Measurements from ENCODE around the gene GFM1.

The GFM1 gene

DNA sequence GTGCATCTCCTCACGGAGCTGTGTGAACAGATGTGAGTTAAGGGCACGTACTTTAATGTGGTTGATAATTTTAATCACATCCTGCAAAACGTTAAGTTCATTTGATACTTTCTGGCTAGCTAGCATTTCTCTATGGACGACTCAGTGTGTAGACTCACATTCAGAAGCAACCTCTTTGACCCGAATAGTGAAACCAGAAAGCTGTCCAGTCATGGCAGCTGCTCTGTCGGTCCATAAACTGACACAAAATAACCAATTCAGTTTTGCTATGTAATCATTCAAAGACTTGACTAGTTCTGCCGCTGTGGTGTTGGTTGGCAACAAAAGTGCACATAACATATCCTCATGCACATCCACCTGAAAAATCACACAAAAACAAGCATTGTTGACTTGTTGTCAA is 3.7 kb upstream of the GFM1 start:
- ChIA-PET CTCF (no interaction called here), POLR2A (ENCODE audit: low non-redundant PET) (no interaction called here)
- no peak overlapping the region for H3K27ac ChIP-seq
- DNase-seq (ENCODE audit: low spot score), result no peak
- TF ChIP-seq, protein P1, sequence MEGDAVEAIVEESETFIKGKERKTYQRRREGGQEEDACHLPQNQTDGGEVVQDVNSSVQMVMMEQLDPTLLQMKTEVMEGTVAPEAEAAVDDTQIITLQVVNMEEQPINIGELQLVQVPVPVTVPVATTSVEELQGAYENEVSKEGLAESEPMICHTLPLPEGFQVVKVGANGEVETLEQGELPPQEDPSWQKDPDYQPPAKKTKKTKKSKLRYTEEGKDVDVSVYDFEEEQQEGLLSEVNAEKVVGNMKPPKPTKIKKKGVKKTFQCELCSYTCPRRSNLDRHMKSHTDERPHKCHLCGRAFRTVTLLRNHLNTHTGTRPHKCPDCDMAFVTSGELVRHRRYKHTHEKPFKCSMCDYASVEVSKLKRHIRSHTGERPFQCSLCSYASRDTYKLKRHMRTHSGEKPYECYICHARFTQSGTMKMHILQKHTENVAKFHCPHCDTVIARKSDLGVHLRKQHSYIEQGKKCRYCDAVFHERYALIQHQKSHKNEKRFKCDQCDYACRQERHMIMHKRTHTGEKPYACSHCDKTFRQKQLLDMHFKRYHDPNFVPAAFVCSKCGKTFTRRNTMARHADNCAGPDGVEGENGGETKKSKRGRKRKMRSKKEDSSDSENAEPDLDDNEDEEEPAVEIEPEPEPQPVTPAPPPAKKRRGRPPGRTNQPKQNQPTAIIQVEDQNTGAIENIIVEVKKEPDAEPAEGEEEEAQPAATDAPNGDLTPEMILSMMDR (conservative IDR thresholded peaks at IDR 0.05; ENCODE audit: low read depth), result no peak

GRCh38 chr3:158642005-158642404 is 2.3 kb upstream of the GFM1 start:
- no peak overlapping the region for H3K27ac ChIP-seq
- DNase-seq (ENCODE audit: low spot score), result no peak
- ChIA-PET POLR2A (ENCODE audit: low non-redundant PET) (no interaction called here), CTCF (interaction anchor here (0.7 kb wide), 1 partner anchor 241 kb away, joined by 3 read pairs; no protein-coding TSS in a partner anchor)
- TF ChIP-seq, protein P1 (conservative IDR thresholded peaks at IDR 0.05; ENCODE audit: low read depth), result no peak

DNA sequence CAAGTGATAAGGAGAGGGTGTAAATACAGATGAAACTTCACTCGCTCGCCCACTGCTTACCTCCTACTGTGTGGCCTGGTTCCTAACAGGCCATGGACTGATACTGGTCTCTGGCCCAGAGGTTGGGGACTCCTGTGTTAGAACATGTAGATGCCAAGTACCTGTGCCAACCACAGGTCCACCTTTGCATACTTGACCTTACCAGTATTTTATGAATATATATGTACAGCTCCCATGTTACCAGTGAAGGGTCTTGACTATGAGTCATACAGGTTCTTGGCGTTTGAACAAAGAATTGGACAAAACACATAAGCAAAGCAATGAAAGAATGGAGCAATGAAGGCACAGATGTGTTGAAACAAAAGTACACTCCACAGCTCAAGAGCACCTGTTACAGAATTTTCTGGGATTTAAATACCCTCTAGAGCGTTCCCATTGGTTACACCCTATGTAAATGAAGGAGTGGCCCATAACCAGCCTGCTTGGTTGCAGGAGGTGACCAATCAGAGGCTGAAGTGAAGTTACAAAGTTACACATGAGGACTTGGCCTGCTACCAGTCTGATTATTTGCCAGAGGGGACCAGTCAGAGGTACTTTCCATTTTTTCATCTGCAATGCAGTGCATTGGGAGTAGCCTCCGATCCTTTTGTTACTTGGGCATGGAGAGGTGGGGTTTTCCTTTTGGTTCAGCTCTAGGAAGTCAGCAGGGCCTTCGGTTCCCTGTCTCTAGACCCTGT is 1.7 kb upstream of the GFM1 start:
- TF ChIP-seq, protein P1 (conservative IDR thresholded peaks at IDR 0.05; ENCODE audit: low read depth), result no peak
- POLR2A ChIA-PET (ENCODE audit: low non-redundant PET), result no interaction called here
- DNase-seq (ENCODE audit: low spot score), result no peak
- CTCF ChIA-PET, result interaction anchor here (0.7 kb wide), 1 partner anchor 242 kb away, joined by 3 read pairs; no protein-coding TSS in a partner anchor
- no peak overlapping the region for H3K27ac ChIP-seq

DNA sequence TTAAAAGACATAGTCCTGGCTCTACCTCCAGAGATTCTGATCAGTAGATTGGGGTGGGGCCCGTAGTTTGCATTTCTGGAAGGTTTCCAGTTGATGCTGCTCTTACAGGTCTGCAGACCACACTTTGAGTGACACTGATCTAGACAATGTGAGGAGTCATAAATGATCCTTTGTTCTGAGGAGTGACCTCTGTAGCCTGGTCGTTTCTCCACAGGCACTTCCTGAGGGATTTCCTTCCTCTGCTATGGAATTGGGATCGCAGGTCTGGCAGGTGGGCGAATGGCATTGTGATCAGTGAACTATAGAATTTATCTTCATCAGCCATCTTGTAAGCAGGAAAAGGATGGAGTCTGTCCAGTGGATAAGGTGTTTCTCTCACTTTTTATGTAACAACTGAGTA is 5.5 kb downstream of the GFM1 start:
- CTCF ChIA-PET, result no interaction called here
- POLR2A ChIA-PET (ENCODE audit: low non-redundant PET), result no interaction called here
- DNase-seq (ENCODE audit: low spot score), result no peak
- TF ChIP-seq, protein P1 (conservative IDR thresholded peaks at IDR 0.05; ENCODE audit: low read depth), result no peak
- no peak overlapping the region for H3K27ac ChIP-seq

GRCh38 chr3:158651192-158651591 is 6.9 kb downstream of the GFM1 start:
- CTCF ChIA-PET, result interaction anchor here (0.5 kb wide), 1 partner anchor 1996 kb away, joined by 3 read pairs; no protein-coding TSS in a partner anchor
- DNase-seq (ENCODE audit: low spot score), result no peak
- H3K27ac ChIP-seq, result no peak overlapping the region
- POLR2A ChIA-PET (ENCODE audit: low non-redundant PET), result no interaction called here
- TF ChIP-seq, protein P1 (conservative IDR thresholded peaks at IDR 0.05; ENCODE audit: low read depth), result no peak

DNA sequence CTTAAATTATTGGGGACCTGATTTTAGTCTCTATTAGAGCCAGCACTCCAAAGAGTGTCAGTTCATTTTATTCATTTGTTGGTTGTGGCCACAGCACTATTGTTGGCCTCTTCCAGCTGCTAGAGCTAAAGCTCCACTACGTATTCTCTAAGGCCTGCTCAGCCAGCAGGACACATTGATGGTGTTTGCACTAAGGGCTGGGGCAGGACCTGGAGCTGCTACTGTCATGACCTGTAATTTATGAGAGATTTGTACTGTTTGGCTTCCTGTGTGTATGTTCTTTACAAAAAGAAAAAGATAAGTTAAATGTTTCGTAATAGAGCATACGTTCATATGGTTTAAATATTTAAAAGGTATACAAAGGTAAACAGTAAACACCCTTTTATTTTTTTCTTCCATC is 8.1 kb downstream of the GFM1 start:
- TF ChIP-seq, protein P1 (conservative IDR thresholded peaks at IDR 0.05; ENCODE audit: low read depth), result no peak
- ChIA-PET POLR2A (ENCODE audit: low non-redundant PET) (no interaction called here), CTCF (no interaction called here)
- no peak for DNase-seq (ENCODE audit: low spot score)
- H3K27ac ChIP-seq, result no peak overlapping the region

Data from RWPE1 (cell line).